GM21619 (cell line): ENCODE results near the gene PDE1C.
"Not testable (repeated sequence)": the region's sequence is repeated elsewhere in the genome, so short reads cannot be mapped to it uniquely, and the experiment has no call there.

ENCODE experiments used
- ATAC-seq: cut with Tn5 transposase; IDR thresholded peaks from one replicate; pipeline ENCODE4 v1.9.1; 2021; ENCODE audit not compliant: unreplicated experiment

The PDE1C gene

DNA sequence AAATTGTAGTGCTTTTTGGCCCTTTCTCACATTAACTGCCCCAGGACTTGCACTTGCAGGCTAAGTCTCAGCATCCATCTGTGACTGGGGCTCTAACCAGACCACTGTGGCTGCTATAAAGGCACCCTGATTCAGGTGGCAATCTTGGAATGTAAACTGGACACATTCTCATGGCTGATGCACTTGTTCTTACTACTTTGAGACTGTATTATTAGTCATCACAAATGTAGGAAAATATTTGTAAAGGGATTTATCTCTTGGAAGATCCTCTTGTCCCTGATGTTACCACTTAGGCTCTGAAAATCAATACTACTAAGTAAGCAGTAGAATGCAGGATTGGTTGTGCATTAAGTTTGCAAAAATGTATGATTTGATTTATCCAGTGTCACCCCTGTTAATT is 25.0 kb downstream of the PDE1C start:
- no peak for ATAC-seq

DNA sequence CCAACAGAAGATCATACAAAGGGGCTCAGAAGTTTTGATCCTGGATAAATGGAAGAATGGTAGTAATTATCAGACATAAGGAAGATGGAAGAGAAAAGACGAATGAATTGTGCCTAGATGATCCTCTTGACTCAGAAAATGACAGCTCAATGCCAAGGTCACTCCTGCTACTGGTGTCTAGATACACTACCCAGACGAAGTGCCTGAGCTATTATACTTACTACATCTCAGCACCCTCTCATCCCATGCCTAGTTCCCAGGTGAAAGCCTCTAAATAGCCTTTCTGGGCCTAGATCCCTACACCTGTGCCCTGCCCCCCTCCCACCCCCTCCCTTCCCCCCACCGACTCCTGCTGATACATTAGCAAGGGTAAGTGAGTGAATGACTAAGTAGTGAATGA is 25.5 kb downstream of the PDE1C start:
- no peak for ATAC-seq

DNA sequence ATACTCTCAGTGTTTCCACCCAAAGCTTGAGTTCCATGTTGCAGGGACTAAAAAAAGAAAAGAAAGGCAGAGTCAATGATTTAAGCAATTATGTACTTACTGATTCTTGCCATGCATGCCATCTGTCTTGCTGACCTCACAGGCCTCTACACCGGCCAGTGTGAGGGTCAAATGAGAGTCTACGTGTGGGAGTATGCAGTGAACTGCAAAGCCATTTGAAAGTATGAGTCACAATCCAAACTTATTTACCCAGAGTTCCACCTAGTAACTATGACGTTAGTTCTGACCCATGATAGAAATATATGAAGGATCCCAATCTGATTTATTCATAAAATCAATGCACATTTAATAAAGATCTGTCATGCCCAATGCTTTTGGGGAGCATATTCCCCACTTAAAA is 26.5 kb downstream of the PDE1C start:
- ATAC-seq = no peak

DNA sequence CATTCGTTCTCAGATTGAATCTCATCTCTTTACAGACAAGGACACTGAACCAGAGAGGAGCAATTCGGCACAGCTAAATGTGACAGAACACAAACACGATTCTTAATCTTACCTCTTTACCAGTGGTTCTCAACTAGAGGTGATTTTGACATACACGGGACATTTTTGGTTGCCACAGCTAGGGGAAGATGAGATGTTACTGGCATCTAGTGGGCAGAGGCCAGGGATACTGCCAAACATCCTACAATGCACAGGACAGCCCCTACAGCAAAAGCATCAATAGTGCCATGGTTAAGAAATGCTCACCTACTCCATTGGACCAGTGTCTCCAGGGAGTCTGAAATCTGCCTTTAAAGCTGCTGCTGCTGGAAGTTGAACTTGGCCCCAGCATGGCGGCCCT is 27.3 kb downstream of the PDE1C start:
- no peak for ATAC-seq

DNA sequence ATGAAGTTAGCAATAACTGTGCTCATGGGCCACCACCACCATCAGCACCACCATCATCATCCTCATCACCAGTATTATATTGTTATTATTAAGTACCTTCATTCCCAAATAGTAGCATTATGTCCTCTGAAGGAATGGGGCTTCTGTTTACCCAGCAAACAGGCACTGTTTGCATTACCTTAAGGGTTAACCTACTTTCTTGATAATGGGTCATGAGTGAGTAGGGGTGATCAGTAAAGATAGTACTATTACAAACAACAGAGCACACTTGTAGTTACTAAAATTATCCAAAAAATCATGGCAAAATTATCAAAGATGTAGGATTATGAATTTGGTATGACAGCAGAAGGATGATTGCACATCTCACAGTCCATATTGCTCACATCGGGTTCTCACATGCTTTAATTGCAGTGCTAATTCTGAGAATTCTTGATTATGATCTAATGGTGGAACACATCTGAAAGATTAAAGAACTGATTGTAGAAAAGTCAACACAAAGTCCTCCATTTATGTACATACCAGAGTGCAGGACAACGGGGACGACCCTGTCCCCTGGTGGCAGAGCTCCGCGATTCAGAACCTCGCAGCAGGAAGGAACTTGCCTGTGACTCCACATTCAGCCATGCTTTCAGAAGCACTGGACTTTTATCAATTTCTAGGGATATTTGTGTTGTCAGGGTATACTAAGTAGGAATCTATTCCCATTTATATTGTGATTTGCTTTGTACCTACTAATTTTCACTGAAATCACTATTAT is 31.0 kb downstream of the PDE1C start:
- no peak for ATAC-seq

DNA sequence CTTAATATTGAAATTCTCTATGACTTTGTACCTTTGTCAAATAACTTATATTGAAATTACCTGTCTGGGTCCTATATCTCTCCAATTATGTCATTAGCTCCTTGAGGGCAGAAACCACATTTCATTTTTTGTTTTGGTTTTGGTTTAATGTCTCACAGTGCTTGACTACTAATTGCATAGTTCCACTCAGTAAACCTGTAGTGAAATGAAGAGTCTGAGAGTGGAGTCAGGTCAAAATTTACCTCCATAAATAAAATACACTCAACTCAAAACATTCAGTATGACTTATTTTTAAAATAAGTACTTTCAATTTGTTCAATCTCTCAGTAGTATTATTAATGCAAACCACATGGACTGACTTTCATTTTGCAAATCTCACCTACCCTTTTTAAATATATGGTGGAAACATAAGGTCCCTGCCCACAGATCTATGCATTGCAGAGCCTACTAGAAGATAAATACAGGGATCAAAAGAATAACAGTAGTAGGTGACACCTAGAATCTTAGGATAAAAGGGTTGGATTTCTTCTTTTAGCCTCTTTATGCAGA is 32.5 kb downstream of the PDE1C start:
- peak; percentile 92 for ATAC-seq

DNA sequence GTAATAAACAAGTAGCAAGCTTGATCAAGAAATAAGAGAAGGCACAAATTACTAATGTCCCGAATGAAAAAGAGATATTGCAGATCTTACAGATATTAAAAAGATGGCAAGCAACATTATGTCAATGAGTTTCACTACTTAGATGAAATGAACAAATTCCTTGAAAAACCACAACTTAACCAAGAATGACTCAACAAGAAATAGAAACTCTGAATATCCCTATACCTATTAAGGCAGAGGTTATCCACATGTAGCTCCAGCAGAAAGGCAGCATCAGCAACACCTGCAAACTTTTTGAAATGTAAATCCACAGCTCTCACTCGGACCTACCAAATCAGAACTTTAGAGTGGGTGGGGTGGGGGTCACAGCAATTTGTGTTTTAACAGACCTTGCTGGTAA is 33.6 kb downstream of the PDE1C start:
- no peak for ATAC-seq

DNA sequence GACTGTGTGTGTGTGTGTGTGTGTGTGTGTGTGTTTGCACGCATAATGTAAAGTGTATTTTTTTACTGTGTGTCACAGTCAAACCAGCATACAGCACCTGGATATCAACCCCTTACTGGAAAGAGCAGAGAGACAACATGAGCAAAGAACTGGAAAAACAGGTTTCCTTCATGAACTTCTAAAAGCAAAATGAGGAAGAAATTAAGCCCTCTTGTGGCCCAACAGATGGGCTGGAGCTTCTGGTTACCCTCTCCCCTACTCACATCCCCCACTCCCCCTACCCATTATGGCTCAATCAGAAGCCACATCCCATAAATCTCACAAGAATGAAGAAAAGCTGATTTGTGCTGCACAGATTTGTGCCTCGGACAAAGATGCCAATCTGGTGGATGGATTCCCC is 36.2 kb downstream of the PDE1C start:
- no peak for ATAC-seq

DNA sequence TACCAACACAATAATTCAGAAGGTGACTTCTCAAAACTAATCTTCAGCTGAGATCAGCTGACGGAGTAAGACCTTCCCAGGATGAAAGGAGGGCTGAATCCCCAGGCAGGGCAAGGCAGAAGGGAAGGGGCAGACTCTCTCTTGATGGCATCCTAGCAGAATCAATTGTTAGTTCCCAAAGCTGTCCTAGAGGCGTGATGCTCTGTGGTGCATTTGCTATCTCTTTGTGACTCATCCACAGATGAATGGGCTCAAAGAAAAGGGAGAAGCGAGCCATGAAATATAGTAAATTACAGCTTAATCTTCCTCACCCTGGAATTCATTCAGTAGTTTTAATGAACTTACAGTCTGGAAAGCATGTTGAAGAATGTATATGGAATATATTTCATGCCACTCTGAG is 37.2 kb downstream of the PDE1C start:
- no peak for ATAC-seq

DNA sequence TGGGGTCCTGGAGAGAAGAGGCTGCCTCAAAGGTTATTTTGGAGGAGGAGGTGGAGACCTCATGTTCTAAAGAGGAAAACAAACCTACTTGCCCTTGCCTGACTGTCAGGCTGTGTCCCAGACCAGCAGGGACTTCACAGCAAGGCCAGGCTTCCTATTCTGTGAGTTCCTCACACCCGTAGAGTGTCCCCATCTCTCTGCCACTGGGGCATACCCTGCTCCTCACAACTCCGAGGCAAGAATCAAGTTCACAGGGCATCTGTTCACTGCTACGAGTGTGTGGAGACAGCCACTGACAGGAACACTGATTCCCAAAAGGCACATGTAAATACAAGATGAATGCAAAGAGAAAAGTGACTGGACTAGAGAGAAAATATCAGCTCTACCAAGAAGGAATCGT is 38.0 kb downstream of the PDE1C start:
- no peak for ATAC-seq

DNA sequence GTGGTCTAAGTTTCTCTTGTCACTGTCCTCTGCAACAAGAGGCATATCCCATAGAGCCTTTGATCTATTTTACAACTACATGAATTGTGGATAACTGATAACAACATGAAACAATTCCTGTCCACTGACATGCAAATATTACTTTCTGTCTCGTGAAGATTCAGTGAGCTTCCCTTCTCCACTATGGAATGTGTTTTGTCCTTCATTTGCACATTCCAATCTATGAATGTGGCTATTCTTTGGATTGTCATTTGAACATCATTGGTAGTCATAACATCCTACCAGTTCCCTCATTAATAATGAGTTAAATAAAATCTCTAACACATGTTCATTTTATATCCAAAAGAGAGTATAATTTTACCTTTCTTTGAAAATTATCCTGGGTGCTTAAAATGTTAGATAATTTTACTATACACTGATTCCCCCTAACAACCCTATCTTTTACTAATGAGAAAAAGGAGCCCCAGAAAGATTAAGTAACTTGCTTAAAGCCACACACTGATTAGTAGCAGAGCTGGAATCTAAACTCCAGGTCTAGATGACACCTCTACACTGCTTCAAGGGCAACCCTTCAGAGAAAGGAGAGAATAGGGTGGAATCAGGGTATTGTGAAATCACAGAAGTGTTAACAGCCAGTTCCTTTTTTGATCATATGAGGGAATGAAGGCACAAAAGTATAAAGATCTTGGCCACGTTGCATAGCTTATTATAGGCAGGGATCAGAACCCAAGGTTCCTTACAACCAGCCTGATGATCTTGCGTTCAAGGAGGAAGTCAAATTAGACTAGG is 39.1 kb downstream of the PDE1C start:
- ATAC-seq = no peak

DNA sequence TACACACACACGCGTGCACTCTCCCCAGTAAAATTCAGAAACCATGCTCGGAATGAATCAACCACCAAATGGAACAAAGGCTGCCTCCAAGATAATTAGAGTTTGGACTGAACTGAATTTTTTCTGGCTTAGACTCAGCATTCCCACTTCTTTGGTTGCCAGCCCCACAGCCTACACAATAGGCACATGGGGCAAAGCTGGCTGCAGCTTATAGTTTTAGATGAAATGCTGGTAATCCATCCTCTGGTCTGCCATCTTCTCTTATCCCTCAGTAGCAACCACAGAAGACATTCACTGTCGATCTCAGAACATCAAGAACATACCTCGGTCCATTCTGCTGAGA is 44.2 kb downstream of the PDE1C start:
- ATAC-seq = no peak

DNA sequence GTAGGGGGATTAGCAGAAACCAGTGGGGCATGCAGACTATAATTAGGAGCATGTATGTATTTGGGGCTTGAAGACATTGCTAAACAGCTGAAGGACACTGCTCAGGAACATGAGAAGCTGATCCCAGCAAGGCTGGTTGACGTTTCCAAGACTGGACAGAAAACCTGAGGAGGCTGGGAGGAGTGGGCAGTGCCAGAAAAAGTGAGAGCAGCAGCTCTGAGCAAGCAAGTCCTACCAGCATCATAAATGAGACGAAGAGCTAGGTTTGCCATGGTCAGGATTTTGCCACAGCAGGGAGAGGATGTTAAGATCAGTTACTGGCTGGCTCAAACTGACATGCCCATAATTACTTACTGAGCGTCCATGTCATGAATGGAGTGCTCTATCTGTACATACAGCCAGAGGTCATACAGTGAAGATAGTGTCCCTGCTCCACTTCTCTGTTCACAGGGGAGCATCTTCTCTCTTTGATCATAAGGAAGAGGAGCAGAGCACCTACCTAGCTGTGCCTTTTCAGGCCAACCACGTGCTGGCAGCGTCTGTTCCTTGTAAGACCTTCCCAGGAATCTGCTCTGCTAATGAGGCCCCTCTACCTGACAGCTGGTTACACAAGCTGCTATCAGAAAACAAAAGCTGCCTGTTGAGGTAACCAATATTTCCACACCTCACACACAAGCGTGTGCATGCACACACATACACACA is 44.7 kb downstream of the PDE1C start:
- ATAC-seq = no peak

DNA sequence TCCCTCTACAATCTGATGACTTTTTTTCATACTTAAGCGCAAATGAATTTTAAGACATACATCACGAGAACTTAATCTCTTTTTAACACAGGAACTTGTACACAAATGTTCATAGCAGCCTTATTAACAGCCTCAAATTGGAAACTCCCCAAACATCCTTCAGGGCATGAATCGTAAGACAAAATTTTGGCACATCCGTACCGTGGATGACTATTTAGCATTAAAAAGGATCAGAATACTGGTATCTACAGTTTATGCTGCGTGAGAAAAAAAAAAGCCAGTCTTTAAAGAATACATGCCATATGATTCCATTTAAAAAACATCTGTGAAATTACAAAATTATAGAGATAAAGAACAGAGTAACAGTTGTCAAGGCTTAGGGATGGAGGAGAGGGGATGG is 46.8 kb downstream of the PDE1C start:
- ATAC-seq = no peak

DNA sequence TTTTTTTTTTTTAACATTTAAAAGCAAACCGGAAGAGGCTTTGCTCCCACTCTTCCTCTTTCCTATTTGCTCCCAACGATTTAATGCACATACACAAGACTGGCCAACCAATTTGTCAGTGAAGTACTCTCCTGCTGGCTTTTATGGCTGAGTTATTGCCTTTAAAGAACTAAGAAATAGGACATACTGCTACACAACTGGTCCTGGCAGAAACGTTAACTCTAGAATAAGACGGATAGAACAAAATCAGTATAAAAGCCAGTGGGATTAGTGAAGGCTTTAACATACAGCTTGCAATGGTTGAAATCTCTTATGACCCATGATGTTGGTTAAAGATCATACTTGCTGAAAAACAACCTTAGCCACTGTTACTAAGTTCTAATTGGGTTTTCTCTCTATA is 47.2 kb downstream of the PDE1C start:
- no peak for ATAC-seq

DNA sequence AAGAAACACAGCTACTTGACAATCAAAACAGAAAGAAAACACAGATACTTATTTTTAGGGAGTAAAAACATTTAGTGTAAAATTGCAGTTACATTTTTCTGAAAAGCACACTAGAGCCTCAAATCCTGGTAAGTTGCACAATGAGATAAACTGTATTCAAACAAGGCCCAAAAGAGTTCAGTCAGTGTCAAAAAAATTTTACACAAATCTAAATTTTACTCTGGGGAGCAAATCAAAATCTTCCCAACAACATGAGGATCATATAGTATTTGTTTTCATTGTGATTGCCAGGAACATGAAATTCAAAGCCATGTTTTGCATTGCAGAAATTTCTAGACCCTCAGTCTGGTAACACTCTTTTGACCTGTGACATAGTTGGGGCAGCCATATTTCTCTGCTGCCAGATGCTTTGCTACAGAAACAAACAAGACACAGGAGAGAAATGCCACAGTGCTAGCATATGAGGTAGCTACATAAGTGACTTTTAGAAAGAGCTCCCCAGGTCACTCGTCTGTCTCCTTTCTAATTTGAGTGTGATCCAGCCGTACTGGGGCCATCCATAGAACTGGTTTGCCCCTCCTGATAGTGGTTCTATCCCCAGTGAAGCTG is 49.6 kb downstream of the PDE1C start:
- ATAC-seq = no peak

DNA sequence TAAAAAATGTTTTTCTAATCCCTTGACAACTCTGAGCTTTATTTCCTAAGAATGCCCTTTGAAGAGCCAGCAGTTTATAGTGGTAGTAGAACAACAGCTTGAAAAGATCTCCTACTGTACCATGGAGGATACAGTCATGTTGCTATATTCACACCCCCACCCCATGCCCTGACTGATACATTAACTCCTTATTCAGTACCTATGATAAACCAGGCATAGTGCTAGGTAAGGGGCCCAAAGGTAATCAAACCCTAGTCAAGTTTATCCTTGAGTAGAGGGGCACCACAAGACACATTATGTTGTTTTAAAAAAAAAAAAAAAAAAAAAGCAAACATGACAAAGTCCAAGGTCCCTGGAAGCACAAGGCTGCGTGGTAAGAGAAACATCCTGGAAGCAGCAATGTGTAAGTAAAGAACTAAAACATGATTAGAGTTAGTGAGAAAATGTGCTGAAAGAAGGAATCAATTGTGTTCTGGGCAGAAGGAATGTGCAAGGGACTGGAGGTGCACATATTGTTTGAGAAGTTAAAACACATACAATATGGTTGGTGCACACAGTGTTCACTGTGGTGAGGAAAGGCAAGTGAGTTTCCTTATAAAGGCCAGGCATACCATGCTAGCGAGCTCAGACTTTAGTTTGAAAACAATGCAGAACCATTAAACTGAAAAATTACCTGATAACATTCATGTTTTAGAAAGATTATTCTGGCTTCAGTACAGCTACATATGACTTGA is 51.2 kb downstream of the PDE1C start:
- no peak for ATAC-seq

DNA sequence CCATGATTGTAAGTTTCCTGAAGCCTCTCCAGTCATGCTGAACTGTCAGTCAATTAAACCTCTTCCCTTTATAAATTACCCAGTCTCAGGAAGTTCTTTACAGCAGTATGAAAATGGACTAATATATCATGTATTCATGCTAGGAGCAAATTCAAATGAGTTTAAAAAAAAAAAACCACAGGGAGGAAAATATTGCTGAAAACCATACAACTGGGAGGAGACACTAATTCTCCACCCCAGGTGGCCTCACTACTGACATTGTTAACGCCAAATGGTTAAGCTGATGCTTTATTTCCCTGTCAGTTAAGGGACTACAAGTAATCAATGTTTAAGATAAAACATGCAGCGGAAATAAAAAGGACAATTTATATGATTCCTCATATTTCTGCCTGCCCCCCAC is 55.1 kb downstream of the PDE1C start:
- no peak for ATAC-seq

DNA sequence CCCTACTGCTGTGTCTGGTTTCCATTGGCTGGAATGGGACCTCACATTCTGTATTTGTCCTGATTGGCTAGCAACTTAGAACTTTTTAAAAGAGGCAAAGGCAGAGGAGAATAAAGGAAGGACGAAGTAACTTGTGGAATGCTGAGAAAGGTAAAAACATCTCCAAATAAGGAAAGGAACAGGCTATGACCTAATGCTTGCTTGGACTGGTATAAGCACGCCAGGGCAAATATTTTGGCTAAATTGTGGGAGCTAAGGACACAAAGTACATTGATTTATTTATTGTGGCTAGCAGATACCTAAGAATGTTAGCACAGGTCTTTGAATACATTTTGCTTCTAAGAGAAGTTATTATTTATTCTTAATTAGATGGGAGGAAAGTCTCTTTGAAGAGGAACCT is 56.7 kb downstream of the PDE1C start:
- not testable (repeated sequence) for ATAC-seq

DNA sequence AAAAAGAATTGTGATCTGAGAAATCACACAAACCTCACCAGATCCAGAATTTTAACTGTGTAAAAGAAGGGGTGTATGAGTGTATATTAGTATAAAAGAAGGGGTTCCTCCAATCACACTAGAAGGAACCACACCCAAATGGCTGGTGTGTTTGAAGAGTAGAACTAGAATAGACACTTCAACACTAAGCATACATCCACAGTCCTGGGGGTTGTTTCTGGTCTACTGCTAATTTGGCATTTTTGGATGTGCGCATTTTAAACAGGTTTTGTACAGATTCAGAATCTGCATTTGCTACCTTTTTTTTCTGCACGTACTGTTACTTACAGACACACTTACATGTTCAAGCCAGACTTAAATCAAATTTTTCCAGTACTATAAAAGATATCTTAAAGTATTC is 64.6 kb downstream of the PDE1C start:
- no peak for ATAC-seq

DNA sequence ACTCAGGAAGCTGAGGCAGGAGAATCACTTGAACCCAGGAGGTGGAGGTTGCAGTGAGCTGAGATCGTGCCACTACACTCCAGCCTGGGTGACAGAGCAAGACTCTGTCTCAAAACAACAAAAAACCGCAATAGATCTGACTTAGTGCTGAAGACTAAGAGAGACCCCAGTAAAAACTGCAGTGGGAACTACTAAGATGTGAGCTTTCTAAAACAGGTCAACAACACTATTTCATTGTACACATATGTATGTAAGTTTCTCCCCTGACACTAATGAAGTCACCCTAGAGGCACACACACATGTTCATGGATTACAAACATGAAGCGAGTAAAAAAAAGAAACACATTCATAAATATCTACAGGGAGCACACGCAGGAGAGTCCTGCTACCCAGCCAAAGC is 68.3 kb downstream of the PDE1C start:
- no peak for ATAC-seq
